HuH-7.5 (cell line): Measurements from ENCODE around the gene OXCT2.
"Not testable (repeated sequence)": the region's sequence is repeated elsewhere in the genome, so short reads cannot be mapped to it uniquely, and the experiment has no call there.

Experiments
- DNase-seq: peaks from one replicate; pipeline ENCODE4 v3.0.0; 2011; ENCODE audit warnings: low spot score

The OXCT2 gene

DNA sequence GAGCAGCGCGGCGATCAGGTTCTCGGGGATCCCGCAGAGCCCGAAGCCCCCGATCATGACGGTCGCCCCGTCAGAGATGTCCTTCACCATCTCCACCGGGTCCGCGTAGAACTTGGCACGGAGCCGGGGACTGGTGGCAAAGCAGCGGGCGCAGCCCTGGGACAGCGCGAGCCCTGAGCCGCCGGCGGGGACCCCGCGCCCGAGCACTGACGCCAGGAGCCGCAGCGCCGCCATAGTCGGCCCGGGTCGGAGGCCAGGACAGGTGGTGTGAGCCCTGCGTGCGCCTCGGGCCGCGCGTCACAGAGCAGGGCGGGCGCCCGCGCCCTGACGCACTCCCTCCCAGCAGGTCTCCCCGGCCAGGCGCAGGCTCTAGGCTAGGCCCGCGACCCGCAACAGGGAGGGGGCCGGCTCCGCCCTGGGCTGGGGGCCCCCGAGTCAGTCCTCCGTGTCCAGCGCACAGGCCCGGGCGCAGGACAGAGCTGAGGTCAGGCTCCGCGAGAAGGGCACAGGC is at the start of gene OXCT2:
OXCT2 (minus strand) TSS at position 327 of the 511 bp plus-strand sequence; CDS start at position 234, 93 bp downstream.
- DNase-seq = not testable (repeated sequence)

DNA sequence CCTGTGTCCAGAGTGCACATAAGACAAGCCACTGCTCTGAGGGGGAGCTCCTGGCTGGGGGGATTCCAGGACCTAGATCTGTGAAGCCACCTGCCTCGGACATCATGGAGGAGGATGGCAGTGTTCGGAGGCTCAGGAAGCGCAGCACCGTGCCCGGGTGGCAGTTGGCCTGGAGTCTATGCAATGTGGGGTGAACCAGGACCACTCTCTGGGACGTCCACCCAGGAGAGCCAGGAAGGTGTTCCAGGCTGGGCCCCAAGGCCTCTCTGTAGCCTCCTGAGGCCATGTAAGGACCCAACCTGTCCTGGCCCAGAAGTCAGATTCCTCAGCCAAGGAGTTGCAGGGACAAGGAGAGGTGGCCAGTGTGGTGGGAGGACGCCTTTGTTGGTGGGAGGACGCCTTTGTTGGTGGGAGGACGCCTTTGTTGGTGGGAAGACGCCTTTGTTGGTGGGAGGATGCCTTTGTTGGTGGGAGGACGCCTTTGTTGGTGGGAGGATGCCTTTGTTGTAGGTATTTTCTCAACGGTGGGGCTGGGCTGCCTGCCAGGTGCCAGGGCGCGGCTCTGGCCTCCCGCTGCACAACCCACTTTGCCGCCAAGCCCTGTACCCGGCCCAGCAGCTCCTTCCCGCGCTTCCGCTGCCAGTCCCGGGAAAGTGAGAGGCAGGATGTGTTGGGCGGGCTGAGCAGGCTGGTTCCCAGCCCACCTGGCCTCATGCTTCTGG is 48.1 kb upstream of the OXCT2 start:
- no peak for DNase-seq

DNA sequence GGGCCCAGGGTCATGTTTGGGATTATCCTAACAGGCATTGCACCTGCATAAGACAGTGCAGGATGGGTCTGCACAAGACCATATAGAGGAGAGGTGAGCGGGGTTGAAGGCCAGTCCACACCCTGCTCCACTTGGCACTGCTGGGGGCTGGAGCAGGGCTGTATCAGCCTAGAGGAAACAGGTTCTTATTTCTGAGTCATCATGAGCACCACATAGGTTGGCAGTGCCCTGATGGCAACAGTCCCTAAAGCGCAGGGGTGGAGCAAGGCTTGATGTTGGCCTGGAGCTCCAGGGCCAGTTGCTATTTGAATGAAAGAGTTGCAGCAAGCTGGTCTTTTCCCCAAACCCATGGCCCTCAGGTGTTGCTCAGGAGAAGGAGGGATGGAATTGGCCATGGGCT is 47.3 kb upstream of the OXCT2 start:
- no peak for DNase-seq

DNA sequence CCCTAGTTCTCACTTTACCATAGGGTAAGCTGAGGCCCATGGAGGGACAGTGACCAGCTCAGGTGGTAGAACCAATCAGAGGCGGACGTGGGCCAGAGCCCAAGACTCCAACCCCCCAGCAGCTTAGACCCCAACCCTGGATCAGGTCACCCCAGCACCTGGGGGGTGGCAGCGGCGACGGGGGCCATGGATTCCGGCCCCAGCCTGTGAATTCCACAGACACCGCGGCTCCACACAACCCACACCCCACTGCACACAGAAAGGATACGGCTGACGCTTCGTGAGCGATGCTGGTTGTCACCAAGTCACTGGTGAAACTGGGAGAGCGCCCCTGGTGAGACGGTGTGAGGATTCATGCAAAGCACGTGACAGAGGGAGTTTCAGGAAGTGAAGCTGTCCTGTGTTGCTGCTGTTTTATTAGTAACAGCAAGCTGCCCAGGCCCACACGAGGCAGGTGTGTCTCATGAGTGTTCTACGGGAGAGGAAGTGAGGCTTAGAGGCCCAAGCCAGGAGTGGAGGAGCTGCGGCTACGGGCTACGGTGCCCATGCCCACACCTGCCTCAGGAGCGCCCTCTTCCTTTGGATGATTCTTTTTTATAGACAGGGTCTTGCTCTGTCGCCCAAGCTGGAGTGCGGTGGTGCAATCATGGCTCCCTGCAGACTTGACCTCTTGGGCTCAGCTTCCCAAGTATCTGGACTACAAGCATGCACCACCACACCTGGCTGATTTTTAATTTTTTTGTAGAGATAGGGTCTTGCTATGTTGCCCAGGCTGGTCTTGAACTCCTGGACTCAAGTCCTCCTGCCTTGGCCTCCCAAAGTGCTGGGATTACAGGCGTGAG is 46.2 kb upstream of the OXCT2 start:
- not testable (repeated sequence) for DNase-seq

DNA sequence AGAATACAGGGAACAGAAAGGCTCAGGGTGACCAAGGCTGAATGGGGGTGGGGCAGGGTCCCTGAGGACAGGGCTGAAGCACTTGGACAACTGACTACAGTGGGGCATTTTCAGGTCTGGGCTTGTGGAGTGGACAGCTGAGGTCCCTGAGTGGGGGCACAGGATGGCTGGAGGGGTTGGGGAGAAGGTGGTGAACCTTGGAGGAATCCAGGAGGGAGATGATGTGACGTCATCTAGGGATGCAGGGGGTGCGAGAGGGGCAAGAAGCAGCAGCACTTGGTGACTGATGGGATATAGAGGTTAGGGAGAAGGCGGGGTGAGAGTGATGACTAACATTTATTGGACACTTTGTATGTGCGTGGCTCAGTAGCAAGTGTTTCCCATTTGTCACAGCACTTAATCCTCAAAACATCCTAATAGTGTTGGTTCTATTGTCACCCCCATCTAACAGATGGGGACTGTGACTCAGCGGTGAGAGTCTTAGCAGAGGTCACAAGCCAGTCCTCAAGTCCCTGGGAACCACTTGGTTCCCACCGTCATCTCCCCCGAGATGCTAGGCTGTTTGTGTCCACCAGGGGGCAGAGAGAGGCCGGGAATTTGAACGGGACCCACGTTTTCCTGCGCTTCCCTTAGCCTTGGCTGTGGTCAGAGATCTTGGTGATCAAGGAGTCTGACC is 45.4 kb upstream of the OXCT2 start:
- DNase-seq = peak; percentile 63

DNA sequence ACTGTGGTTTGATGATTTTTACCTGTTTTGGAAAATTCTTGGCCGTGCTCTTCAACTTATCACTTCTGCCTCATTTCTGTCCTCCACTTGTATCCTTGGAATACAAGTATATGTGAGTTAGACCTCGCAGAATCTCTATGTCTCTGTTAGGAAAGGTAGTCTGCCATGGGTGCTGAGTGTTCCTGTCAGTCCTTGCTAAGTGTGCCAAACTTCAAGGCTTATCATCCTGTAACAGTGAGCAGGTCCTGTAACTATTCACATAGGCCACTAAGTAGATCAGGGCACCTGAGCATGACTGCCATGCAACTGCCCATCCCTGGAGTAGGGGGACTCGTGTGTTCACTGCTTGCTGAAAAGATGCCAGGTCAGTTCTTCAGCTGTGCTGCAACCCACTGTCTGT is 41.8 kb upstream of the OXCT2 start:
- no peak for DNase-seq

DNA sequence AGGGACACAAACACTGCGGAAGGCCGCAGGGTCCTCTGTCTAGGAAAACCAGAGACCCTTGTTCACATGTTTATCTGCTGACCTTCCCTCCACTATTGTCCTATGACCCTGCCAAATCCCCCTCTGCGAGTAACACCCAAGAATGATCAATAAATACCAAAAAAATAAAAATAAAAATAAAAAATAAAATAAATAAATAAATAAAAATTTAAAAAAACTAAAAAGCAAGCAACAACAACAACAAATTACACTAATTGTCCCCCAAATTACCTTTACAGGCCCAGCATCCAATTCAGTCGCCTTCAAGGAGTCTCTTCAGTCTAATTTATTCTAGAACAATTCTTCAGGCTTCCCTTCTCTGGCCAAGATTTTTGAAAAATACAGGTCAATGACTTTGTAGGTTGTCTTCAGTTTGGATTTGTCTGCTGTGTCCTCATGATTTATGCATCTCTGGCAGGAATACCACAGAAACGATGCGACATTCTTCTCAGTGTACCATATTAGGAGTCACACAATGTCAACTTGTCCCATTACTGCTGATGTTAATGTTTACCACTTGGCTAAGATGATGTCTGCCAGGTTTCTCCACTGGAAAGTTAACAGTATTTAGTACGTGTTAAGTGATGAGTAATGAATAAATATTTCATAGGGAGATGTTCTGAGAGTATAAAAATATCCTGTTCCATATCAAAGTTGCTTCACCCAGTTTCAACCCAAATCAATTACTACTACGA is 37.8 kb upstream of the OXCT2 start:
- DNase-seq = no peak

DNA sequence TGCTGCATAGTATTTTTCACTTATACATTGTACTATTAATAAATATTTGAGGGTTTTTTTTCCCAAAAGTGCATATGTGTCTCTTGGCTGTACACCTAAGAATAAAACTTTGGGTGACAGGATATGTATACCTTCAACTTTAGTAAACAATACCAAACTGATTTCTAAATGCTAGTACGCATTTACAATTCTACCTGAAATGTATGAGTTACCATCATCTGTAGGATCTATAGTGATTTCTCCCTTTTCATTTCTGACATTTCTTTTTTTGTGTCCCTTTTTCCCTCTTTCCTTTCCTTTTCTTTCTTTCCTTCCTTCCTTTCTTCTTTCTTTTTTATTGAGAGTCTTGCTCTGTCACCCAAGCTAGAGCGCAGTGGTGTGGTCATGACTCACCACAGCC is 34.2 kb upstream of the OXCT2 start:
- no peak for DNase-seq

DNA sequence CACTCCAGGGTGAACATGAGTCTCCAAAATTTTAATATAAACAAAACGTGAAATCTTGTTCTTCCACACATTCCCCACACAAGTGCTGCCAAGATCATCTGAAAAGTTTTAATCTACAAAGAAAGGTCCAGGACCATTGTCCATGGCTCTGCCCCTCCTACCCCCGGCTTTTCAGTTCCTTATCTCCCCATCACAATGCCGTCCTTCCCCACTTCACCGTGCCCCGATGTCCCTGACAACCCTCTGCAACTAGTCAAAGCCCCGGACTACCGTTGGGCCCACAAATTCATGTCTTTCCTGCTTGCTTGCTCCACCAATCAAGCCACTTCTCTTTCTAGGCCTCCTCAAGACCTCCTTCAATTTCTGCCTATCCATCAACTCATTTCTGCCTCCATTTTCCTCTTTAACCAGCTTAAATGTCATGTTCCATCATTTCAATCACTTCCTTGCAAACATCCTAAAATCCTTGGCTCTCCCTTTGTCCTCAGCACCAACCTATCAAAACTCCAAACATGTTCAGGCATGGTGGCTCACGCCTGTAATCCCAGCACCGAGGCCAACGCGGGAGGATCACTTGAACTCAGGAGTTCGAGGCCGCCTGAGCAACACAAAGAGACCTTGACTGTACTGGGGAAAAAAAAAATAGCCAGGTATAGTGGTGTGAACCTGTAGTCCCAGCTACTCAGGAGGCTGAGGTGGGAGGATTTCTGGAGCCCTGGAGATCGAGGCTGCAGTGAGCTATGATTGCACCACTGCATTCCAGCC is 31.5 kb upstream of the OXCT2 start:
- DNase-seq = no peak

DNA sequence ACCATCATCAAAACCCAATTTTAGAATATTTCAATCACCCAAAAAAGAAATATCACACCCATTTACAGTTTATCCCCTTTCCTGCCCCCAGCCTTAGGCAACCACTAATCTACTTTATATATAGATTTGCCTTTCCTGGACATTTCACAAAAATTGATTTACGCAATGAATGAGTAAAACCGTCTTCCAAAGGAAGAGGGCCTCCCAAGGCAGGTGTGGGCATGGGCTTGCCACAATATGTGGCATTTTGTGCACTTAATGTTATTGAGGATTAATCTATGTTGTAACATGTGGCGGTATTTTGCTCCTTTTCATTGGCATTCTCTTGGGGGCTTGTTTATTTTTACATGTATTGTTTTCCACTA is 29.3 kb upstream of the OXCT2 start:
- DNase-seq = no peak

DNA sequence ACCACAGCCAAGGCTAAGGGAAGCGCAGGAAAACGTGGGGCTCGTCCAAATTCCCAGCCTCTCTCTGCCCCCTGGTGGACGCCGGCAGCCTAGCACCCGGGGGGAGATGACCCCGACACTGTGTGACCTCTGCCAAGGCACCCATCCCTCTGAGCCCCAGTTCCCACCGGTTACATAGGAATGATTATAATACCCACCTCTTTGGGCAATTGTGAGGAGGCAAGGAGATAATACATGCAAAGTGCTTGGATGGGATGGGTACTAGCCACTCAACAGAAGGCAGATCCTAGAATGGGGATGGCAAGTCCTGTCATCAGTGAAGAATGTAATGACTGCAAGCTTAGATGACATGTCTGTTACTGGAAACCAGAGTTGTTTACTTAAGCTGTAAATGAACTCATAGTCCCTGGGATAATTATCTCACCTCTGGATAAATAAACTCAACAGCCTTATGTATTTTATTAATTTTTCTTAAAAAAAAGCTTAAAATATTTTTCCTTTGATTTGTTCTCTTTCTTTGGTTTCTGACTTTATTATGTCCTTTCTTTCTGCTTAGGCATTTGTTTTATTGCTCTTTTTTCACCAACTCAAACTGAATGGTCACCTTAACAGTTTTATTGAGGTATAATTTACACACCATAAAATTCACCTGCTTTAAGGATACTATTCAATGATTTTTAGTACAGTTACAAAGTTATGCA is 28.8 kb upstream of the OXCT2 start:
- DNase-seq = peak; percentile 66

DNA sequence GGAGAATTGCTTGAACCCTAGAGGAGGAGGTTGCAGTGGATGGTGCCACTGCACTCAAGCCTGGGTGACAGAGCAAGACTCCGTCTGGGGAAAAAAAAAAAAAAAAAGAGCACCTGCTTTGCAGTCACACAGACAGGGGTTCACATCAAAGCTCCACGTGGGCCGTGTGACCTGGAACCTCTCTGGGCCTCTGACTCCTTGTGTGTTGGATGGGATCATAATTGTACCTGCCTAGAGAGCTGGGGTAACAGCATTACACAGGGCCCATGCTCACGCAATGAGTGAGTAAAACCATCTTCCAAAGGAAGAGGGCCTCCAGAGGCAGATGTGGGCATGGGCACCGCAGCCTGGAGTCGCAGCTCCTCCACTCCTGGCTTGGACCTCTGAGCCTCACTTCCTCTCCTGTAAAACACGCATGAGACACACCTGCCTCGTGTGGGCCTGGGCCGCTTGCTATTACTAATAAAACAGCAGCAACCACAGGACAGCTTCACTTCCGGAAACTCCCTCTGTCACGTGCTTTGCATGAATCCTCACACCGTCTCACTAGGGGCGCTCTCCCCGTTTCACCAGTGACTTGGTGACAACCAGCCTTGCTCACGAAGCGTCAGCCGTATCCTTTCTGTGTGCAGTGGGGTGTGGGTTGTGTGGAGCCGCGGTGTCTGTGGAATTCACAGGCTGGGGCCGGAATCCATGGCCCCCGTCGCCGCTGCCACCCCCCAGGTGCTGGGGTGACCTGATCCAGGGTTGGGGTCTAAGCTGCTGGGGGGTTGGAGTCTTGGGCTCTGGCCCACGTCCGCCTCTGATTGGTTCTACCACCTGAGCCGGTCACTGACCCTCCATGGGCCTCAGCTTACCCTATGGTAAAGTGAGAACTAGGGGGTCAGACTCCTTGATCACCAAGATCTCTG is 28.0 kb upstream of the OXCT2 start:
- DNase-seq = not testable (repeated sequence)

DNA sequence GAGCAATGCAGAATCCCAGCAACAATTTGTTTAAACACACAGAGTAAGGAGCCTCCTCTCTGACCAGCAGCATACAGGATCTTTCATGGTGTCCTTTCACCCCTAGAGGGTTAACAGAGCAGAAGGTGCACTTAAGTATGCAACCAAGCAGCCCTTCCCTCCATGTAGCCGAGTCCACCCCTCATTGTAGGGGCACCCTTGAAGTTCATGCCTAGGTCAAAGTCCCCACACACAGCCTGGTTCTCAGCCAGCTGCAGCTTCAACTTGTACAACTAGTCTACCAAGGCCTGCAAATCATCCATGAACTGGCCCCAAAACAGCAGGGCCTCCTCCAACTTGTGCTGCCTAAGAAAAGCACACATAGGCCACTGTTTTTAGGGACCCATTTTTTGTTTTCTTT is 24.5 kb upstream of the OXCT2 start:
- DNase-seq = no peak

DNA sequence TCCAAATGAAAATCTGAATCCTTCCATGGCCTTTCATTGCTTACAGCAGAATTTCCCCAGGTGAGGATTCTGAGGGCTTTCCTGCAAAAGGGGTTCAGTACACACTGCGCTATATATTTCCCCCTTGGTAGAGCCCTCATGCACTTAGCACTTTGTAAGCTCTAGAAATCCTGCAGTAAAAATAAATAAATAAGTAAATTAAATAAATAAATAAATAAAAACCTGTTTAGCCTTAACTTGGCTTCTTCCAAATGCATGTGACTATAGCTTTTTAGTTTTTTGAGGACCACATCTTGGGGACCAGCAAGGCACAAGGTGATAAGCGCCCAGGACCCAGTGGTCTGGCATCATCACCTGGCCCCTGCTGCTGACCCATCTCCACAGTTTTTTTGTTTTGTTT is 20.7 kb upstream of the OXCT2 start:
- no peak for DNase-seq

DNA sequence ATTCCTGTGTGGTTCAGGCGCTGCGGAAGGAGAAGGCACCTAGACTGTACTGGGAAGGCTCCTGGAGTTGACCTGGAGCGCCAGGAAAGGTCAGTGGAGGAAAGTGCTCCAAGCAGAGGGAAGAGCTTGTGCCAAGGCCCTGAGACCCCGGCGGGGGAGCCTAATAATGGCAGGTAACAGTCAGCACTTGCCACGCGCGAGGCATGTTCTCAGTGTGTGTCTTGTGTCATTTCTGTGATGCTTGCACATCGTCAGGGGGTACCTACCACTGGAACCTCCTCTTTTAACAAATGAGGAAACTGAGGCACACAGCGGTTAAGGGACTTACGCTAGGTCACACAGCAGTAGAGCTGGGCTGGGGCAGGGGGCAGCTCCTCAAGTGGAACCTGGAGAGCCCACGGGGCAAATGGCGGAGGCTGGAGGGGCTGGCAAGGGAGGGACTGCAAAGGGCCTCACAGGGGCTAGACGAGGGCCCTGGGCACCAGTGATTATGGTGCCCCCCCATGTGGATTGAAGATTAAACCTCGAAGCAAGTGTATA is 18.5 kb upstream of the OXCT2 start:
- DNase-seq = no peak

DNA sequence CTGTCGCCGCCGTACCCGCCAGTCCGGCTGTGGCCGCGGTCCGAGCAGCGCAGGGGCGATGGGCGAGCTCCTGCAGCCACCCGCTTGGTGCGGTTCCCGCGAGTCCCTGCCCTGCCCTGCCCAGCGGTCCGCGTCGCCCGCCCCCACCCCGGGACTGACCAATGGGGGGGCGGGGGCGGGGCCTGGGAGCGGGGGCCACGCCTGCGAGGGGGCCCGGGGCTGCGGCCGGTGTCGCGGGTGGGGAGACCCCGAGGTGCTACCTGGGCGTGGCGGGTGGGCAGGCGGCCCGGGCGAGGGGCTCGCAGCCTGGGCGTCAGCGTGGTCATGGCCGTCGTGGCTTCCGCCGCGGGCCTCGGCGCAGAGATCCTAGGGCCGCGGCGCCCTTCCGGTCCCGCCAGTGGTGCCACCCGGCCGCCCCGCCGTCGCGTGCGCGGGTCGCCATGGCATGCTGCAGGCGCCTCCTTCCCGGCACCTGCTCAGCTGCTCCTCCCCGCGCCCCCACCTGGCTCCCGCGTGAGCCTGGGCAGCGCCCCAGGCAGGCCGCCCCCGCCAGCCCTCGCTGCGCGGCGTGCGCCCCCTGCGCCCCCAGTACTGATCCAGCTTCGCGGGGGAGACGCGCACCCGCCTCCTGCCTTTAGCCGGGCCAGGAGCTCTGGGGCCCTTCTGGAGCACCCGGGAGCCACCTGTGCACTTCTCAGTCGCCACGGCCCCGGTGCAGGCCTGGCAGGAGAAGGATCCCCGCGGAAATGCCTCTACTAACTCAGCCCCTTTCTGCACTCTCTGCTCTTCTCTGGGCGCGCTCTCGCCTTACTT is 17.8 kb upstream of the OXCT2 start, which contains the start of gene BMP8B:
BMP8B (minus strand) TSS at position 108 of the 813 bp plus-strand sequence. CDS start 380 bp downstream, outside the sequence.
- DNase-seq = peak; percentile 87

DNA sequence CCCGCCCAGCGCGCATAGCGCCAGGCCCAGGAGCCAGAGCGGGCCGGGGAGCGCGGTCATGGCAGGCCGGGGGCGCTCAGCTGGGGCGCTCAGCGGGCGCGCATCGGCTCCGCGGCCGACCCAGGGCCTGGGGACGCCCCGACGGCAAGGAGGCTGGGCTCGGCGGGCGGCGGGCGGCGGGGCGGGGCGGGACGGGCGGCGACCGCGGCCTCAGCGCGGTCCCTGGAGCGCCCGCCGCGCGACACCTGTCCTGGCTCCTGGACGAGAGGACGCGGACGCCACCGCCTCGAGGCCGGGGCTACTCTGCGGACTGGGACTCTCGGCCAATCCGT is 17.2 kb upstream of the OXCT2 start:
- no peak for DNase-seq

DNA sequence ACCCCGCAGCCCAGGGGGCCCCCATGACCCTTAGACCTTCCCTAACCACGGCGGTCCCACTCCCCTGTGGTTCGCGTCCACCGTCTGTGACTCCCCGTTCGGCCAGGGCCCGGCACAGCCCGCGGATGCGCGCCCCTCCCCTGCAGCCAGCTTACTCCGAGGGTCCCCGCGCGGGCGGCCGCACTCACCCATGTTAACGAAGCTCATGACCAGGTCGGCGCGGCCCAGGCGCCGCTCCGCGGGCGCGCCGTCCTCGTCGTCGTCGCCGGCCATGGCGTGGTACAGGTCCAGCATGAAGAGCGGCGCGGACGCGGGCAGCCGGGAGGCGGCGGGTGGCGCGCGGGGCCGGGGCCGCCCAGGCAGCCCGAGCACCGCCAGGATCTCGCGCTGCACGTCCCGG is 16.8 kb upstream of the OXCT2 start:
- not testable (repeated sequence) for DNase-seq
